GM18951 (cell line): ENCODE measurements around the gene DAAM2.

Source experiments
- POLR2A ChIP-seq: IDR thresholded peaks from 4 replicates; pipeline ENCODE4 v1.6.1; 2011; ENCODE audit warnings: mild to moderate bottlenecking; ENCODE audit not compliant: insufficient read length, insufficient read depth; ENCODE audit errors: extremely low read depth
- in situ Hi-C: fragments of 300-500 bp; cut with MboI; formaldehyde crosslinking; loops from one replicate; pipeline ENCODE4 v1.12.0; 2022; ENCODE audit warnings: low sequenced_read_pairs, mixed read lengths, inconsistent platforms; ENCODE audit not compliant: unreplicated experiment

The DAAM2 gene

GRCh38 chr6:39898625-39899024, 106.4 kb downstream of the DAAM2 start:
- TF ChIP-seq POLR2A: no peak
- in situ Hi-C loops: no loop called here

DNA sequence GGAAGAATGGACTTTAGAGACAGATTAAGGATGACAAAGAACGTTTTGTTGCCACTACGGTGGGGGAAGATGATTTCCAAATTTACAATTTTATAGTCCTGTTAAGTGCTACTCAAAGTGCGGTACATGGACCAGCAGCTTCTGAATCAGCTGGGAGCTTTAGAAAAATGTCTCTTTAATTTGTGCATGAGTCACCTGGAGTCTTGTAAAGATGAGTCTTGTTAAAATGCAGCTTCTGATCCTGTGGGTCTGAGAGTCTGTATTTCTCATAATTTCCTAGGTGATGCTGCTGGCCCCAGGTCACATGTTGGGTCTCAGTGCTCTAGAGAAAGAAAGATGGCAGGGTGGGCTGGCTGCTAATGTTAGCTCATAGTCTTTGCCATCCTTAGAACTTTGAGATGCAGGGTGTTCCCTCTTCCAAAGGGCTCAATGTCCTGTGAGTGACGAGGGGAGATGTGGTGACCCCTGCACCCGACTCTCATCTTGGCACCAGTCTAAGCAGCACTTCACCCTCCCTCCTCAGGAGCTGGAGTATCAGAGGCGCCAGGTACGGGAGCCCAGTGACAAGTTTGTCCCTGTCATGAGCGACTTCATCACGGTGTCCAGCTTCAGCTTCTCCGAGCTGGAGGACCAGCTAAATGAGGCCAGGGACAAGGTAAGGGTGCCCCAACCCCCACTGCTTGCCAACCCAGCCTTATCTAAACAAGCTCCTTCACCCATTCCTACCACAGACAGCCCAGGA, 107.5 kb downstream of the DAAM2 start:
- no peak for TF ChIP-seq POLR2A
- in situ Hi-C loops: no loop called here

DNA sequence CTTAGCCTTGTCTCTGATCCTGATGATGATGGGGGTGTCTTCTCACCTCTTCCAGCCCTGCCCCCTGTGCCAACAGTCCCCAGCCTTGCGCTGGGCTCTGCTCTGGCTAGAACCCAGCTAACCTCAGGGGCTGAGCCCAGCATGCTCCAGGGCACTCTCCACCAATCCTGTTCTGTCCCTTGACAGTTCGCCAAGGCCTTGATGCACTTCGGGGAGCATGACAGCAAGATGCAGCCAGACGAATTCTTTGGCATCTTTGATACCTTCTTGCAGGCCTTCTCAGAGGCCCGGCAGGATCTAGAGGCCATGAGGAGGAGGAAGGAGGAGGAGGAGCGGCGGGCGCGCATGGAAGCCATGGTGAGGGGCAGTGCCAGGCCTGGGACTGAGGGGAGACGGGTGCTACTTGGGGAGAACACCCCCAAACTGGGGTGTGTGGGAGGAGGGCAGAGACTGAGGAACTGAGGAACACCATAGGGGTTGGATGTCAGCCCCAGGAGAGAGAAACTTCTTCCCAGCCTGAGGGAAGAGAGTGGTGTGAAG, 109.0 kb downstream of the DAAM2 start:
- in situ Hi-C loops: no loop called here
- TF ChIP-seq POLR2A: no peak

DNA sequence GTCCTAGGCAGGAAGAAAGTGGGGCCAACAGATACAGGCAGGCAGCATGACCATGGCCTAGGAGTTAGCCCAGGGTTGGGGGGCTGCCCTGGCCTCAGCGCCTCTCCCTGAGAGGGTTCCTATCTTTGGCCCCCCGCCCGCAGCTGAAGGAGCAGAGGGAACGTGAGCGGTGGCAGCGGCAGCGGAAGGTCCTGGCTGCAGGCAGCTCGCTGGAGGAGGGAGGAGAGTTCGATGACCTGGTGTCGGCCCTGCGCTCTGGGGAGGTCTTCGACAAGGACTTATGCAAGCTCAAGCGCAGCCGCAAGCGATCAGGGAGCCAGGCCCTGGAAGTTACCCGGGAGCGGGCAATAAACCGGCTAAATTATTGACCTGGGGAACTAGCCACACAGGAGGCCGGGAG, 109.5 kb downstream of the DAAM2 start:
- in situ Hi-C loops: no loop called here
- no peak for TF ChIP-seq POLR2A

DNA sequence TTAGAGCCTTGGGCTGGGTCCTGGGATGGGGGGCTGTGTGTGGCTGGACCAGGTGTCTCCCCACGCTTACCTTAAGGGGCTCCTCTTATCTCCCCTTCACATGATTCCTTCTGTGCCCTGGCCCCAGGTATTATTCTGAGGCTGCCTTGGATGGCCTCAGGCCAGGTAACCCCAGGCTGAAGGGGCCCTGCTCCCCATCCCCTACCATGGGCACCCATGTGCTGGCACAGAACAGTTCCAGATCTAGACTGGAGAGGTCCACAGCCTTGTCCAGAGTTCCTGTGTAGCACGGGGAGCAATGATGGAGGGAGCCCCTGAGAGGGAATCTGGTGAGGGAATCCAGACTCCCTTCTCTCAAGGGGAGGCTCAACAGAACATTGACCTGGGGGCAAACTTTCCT, 110.0 kb downstream of the DAAM2 start:
- no peak for TF ChIP-seq POLR2A
- in situ Hi-C loops: no loop called here

DNA sequence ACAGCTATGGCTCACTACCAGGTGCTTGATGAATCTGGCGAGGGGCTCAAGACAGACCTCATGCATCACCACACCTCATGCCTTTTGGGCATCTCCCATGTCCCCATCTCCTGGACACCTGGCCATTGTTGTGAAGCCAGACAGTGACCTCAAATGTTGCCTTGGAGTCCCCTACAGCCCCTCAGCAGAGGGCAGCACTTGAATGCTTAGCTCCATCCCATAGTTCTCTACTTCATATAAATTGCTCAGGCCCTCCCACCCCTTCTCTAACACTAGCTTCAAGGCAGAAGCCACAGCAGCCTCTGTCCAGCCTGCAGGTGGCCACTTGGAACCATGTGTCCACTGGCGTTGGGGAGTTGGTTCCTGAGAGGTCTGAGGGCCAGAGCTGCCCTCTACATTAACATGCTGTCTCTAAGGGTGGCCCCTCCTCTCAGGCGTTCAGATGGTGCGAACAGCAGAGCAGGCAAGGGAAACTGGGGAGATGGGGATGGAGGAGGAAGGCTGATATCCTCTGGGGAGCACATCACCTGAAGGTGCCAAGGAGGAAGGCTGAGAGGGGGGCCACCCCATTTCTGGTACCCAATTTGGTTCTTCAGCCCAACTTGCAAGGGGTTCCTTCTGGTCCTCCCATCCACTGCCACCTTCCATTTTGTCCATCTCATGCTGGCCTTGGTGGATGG, 110.8 kb downstream of the DAAM2 start:
- in situ Hi-C loops: no loop called here
- TF ChIP-seq POLR2A: no peak

DNA sequence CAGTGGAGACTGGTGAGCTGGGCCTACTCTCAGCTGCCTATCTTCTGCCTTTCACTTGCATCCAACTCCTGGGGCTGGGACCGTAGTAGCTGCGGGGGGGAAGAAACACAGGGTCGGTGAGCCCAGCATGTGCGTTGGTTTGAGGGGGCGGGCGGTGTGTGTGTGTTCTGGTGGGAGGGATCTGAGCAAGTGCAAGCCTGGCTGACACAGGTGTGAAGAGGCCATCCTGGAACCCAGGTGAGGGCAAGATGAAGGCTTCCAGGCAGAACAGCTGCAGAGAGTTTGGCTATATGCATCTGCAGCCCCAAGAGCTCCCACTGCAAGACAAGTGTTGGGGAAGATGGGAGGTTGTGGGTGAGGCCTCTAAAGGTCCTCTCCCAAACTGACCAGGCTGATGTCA, 111.5 kb downstream of the DAAM2 start:
- no peak for TF ChIP-seq POLR2A
- in situ Hi-C loops: no loop called here

- no peak for TF ChIP-seq POLR2A
- in situ Hi-C loops: no loop called here
Measured at GRCh38 chr6:39904946-39905639, 112.9 kb downstream of the DAAM2 start.

GRCh38 chr6:39905640-39905975, 113.4 kb downstream of the DAAM2 start:
- in situ Hi-C loops: no loop called here
- TF ChIP-seq POLR2A: no peak

GRCh38 chr6:39906318-39906761, 114.2 kb downstream of the DAAM2 start:
- no peak for TF ChIP-seq POLR2A
- in situ Hi-C loops: no loop called here

DNA sequence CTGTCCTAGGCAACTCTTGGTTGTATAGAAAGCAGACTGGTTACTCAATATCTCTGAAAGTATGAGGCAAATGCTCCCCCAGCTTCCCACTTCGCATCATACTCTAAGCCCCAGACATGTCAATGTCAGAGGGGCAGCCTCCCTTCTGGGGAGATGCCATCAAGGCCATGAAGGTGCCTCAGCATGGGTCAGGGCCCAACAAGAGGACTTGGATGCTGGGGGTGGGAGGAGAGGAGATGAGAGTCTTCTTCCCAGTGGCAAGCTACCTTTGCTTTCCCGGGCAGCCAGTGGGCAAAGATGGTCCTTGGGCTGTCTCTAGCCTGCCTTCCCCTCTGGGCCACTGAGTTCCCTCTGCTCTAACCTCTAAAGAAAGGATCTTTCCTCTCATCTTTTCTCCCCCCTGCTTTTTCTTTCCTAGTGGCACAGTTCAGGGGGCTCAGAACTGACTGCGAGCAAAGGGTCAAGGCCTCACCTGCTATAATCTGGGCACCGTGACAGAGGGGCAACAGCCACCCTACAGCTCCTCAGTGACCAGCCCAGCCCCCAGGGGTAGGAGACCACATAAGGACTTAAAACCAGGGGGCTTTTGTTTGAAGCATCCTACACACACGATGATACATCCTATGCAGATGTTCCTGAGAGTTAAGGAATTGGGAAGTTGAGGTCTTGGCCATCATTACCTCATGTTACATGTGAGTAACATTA, 115.8 kb downstream of the DAAM2 start:
- in situ Hi-C loops: no loop called here
- TF ChIP-seq POLR2A: no peak

GRCh38 chr6:39908838-39909583, 116.8 kb downstream of the DAAM2 start:
- in situ Hi-C loops: no loop called here
- no peak for TF ChIP-seq POLR2A
